Umbilical cord (tissue), 2 donors: ENCODE measurements around the gene GRB10. TPM values are rescaled to one million over a fixed set of nuclear protein-coding genes. Genes with fewer than 3 reads are reported as not detected.

Experiments used
- DNase-seq: peaks from one replicate; pipeline ENCODE4 v3.0.0-alpha.2; 2015; ENCODE audit warnings: low spot score
- total RNA-seq: library from RNA; depleted of rRNA; stranded (reverse); fragments of >200 nt; gene quantifications from one replicate; pipeline ENCODE4 v1.2.3, GENCODE V29; 2014; ENCODE audit warnings: low replicate concordance; ENCODE audit not compliant: insufficient read depth

GRB10 gene
- total RNA-seq, 1 donor from 2014 or later, result 38.3 TPM

GRCh38 chr7:50612704-50613103 is 170.0 kb downstream of the GRB10 start:
- peak; percentile 32 for DNase-seq

- no peak for DNase-seq
These were observed 172.0 kb downstream of the GRB10 start for GRCh38 chr7:50610521-50611277.

GRCh38 chr7:50608196-50608906 is 174.3 kb downstream of the GRB10 start:
- DNase-seq, result no peak

GRCh38 chr7:50607524-50608125 is 175.1 kb downstream of the GRB10 start:
- no peak for DNase-seq

- no peak for DNase-seq
These were observed 177.6 kb downstream of the GRB10 start for GRCh38 chr7:50605059-50605458.

GRCh38 chr7:50603287-50603686 is 179.4 kb downstream of the GRB10 start:
- DNase-seq, result no peak

- no peak for DNase-seq
These were observed 183.3 kb downstream of the GRB10 start for GRCh38 chr7:50599385-50599784.

- no peak for DNase-seq
These were observed 184.0 kb downstream of the GRB10 start for GRCh38 chr7:50598460-50599343.

GRCh38 chr7:50596484-50596883 is 186.2 kb downstream of the GRB10 start:
- DNase-seq, result no peak

- DNase-seq, result peak; percentile 12
These were observed 187.1 kb downstream of the GRB10 start for GRCh38 chr7:50595491-50596102.

- DNase-seq, result no peak
These were observed 187.8 kb downstream of the GRB10 start for GRCh38 chr7:50594734-50595485.

- DNase-seq, result no peak
These were observed 188.6 kb downstream of the GRB10 start for GRCh38 chr7:50594136-50594535.

GRCh38 chr7:50592940-50593339 is 189.8 kb downstream of the GRB10 start:
- no peak for DNase-seq

GRCh38 chr7:50591480-50592438 is 190.9 kb downstream of the GRB10 start:
- no peak for DNase-seq

- no peak for DNase-seq
These were observed 191.6 kb downstream of the GRB10 start for GRCh38 chr7:50591098-50591479.

GRCh38 chr7:50590535-50590934 is 192.2 kb downstream of the GRB10 start:
- DNase-seq, result no peak

GRCh38 chr7:50589364-50589763 is 193.3 kb downstream of the GRB10 start:
- no peak for DNase-seq

- DNase-seq, result no peak
These were observed 193.8 kb downstream of the GRB10 start for GRCh38 chr7:50588937-50589336.

GRCh38 chr7:50587737-50588136 is 195.0 kb downstream of the GRB10 start:
- no peak for DNase-seq
